Esophagus (tissue), 2 donors: Measurements from ENCODE around the gene CACNG8. TPM values are rescaled to one million over a fixed set of nuclear protein-coding genes. Genes with fewer than 3 reads are reported as not detected.
"Not testable (repeated sequence)": the region's sequence is repeated elsewhere in the genome, so short reads cannot be mapped to it uniquely, and the experiment has no call there.

Experiments used
- H3K27ac ChIP-seq, 2 donors: one replicate each; pipeline ENCODE4 v1.5.1; 2013; ENCODE audit warnings: low read depth in 2 of 2, mild to moderate bottlenecking in 2 of 2, inconsistent platforms in 1 of 2, low read length in 1 of 2, moderate library complexity in 1 of 2
- H3K27me3 ChIP-seq, 2 donors: one replicate each; pipeline ENCODE4 v1.6.1; 2013; ENCODE audit warnings: low read length in 2 of 2, control low read depth in 1 of 2, mild to moderate bottlenecking in 1 of 2; ENCODE audit not compliant: insufficient read depth in 2 of 2, control insufficient read depth in 1 of 2
- H3K36me3 ChIP-seq, 2 donors: one replicate each; pipeline ENCODE4 v1.6.1; 2013; ENCODE audit warnings: low read length in 1 of 2; ENCODE audit not compliant: control insufficient read depth in 2 of 2, insufficient read depth in 2 of 2
- H3K4me1 ChIP-seq, 2 donors: one replicate each; pipeline ENCODE4 v1.6.1; 2013; ENCODE audit warnings: low read length in 1 of 2; ENCODE audit not compliant: control insufficient read depth in 2 of 2, insufficient read depth in 2 of 2
- H3K4me3 ChIP-seq, 2 donors: one replicate each; pipeline ENCODE4 v1.5.1; 2013; ENCODE audit warnings: low read length in 2 of 2, mild to moderate bottlenecking in 2 of 2, low read depth in 1 of 2, moderate library complexity in 1 of 2
- H3K9me3 ChIP-seq, 2 donors: one replicate each; pipeline ENCODE4 v1.6.1; 2013; ENCODE audit warnings: mild to moderate bottlenecking in 2 of 2, low read depth in 1 of 2, low read length in 1 of 2, moderate library complexity in 1 of 2; ENCODE audit not compliant: control insufficient read depth in 2 of 2, insufficient read depth in 1 of 2
- WGBS, 2 donors: extraction: QIAGEN DNeasy Blood & Tissue Kit; methylation state at CpG; one replicate each; pipeline ENCODE4 v1.1.7; 2013; 5-methylcytosine and 5-hydroxymethylcytosine counted together
- polyA plus RNA-seq, 2 donors: library from polyadenylated mRNA; stranded (reverse); fragments of 200-250 nt; gene quantifications; one replicate each; pipeline ENCODE4 v1.2.3, GENCODE V29; 2013
- donor health status: healthy with polysubstance abuse.
- donor health status: Bipolar disorder and iron deficiency.

Gene CACNG8
- polyA plus RNA-seq, 2 donors = 0.01 to 0.04 TPM

DNA sequence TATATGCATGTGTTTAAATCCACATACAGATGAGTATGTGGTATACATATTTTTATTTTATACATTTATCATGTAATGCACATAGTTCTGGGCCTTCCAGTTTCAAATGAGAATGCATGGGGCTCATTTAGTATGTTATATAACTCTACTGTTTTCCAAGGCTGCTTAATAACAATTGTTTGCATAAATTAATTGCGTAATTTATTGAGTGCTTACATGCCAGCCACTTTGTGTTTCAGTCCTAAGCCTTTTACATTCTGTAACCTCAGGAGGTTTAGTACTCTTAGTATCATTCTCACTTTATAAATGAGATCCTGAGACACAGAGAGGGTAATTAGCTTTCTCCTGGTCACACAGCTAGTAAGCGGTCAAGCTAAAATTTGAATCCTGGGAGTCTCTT, 16.7 kb upstream of the CACNG8 start:
- no peaks in the 10 kb centered on the region for H3K4me1 ChIP-seq
- H3K36me3 ChIP-seq = no peaks in the 10 kb centered on the region
- H3K9me3 ChIP-seq = peaks cover 0 to 7% of the 10 kb centered on the region in 2 donors
- H3K4me3 ChIP-seq = no peak overlapping the region
- WGBS, 2 donors = 95 to 96% methylated on average over 2 of the region's 2 CpGs
- H3K27me3 ChIP-seq = no peaks in the 10 kb centered on the region
- no peak overlapping the region for H3K27ac ChIP-seq

DNA sequence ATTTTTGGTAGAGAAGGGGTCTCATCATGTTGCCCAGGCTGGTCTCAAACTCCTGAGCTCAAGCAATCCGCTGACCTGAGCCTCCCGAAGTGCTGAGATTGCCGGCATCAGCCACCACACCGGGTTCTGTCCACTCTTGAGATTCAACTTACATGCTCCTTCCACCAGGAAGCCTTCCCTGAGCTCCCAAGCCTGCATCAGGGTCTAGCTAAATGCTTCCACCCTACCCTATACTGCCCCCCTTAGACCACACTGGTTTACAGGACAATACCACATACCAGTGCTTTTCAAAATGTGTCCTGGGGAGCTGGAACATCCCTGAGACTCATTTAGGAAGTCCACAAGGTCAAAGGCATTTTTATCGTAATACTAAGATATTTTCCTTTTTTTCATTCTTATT, 15.1 kb upstream of the CACNG8 start:
- Histone ChIP-seq H3K4me1 (no peaks in the 10 kb centered on the region), H3K27me3 (no peaks in the 10 kb centered on the region), H3K36me3 (no peaks in the 10 kb centered on the region), H3K4me3 (no peak overlapping the region), H3K9me3 (peaks cover 0 to under 1% of the 10 kb centered on the region in 2 donors), H3K27ac (no peak overlapping the region)
- 63 to 71% methylated on average over 5 of the region's 5 CpGs for WGBS, 2 donors

DNA sequence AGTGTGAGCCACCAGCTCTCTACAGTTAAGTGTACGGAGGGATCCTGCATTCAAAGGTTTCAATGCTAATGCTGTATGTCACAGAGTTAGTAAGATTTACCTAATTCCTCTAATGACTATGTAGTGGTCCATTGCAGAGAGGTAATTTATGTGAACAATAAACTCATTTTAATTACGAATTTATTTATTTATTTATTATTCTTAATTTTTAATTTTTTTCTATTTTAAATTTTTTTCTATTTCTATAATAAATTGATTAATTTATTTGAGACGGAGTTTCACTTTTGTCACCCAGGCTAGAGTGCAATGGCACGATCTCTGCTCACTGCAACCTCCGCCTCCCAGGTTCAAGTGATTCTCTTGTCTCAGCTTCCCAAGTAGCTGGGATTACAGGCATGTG, 14.1 kb upstream of the CACNG8 start:
- not testable (repeated sequence) for H3K9me3 ChIP-seq, H3K27me3 ChIP-seq, H3K36me3 ChIP-seq, H3K27ac ChIP-seq, H3K4me1 ChIP-seq, H3K4me3 ChIP-seq
- 80 to 81% methylated on average over 5 of the region's 5 CpGs for WGBS, 2 donors

DNA sequence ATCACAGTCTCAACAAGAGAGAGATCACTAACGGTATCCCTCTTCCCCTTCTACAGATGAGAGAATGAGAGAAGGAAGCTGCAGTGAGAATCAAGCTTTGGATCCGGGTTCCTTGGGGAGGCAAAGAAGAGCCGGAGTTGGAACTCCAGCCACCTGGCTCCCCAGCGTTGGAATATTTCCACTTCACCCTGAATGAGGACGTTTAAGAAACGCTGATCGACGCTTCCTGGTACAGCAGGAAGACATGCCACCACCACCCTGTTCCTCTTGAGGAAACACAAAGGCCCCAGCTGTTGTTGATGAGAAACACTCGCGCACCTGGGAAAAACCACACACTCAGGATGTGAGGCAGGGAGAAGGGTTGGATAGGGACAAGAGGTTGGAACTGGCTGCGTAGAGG, 11.3 kb upstream of the CACNG8 start:
- Histone ChIP-seq H3K4me3 (no peak overlapping the region), H3K36me3 (no peaks in the 10 kb centered on the region), H3K27ac (no peak overlapping the region), H3K4me1 (no peaks in the 10 kb centered on the region), H3K27me3 (no peaks in the 10 kb centered on the region), H3K9me3 (no peaks in the 10 kb centered on the region)
- 46 to 55% methylated on average over 11 of the region's 11 CpGs for WGBS, 2 donors

DNA sequence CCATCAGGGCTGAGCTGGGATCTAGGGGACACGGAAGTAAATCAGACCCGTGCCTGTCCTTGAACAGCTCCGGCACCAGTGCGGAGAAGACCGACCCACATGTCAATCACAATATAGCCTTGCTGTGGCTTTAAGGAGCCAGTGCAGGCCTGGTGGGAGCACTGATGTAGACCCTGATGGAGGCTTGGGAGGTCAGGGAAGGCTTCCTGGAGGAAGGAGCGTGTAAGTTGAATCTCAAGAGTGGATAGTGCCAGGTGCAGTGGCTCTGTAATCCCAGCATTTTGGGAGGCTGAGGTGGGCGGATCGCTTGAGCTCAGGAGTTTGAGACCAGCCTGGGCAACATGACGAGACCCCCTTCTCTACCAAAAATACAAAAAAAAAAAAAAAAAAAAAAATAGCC, 10.8 kb upstream of the CACNG8 start:
- Histone ChIP-seq H3K4me1 (no peaks in the 10 kb centered on the region), H3K27ac (no peak overlapping the region), H3K4me3 (no peak overlapping the region), H3K27me3 (no peaks in the 10 kb centered on the region), H3K36me3 (no peaks in the 10 kb centered on the region), H3K9me3 (no peaks in the 10 kb centered on the region)
- 77 to 83% methylated on average over 9 of the region's 9 CpGs for WGBS, 2 donors

DNA sequence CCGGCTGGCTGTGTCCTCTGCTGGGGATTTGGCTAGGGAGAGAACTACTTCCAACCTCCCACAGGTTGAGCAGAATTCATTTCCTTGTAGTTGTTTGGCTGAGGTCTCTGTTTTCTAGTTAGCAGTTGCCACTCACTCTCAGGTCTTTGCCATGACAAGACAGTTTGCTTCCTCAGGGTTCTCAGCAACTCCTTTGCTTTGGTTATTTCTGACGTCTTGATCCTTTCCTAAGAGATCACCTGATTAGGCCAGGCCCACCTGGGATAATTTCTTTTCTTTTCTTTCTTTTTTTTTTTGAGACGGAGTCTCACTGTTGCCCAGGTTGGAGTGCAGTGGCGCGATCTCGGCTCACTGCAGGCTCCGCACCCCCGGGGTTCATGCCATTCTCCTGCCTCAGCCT, 9.4 kb upstream of the CACNG8 start:
- Histone ChIP-seq H3K27ac (no peak overlapping the region), H3K9me3 (peaks cover 0 to 3% of the 10 kb centered on the region in 2 donors), H3K36me3 (no peaks in the 10 kb centered on the region), H3K4me1 (no peaks in the 10 kb centered on the region), H3K27me3 (no peaks in the 10 kb centered on the region), H3K4me3 (no peak overlapping the region)
- WGBS, 2 donors = 89 to 93% methylated on average over 8 of the region's 8 CpGs

DNA sequence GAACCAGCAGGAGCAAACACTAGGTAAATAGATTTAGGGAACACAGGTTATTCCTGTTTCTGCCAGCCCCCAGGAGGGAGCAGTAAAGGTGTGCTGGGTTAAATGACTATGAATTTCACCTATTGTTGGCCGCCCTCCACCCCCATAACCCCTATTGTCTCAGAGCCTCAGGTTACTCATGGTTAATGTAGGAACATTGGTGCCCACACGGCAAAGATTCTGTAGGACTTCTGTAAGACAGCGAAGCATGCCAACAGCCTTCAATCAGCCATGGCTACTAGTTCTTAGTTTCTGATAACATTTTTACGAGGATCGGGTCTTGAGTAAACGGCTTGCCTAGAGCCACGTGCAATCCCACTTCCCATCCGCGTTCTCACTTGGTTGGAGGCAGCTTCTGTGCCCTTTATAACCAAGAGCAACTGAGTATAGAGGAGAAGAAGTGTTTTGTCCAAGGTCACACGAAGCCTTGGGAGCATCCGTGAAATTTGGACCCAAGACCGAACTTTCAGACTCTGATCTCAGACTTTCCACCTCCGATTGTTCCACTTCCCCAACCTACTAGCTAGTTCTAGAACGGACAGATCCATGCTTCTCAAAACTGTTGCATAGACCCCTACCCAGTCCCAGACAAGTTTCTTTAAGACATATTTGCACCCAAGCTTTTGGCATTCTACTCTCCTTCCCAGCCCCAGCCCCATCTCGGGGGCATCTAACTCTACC, 5.1 kb upstream of the CACNG8 start:
- Histone ChIP-seq H3K9me3 (peaks cover 0 to 4% of the 10 kb centered on the region in 2 donors), H3K4me3 (no peak overlapping the region), H3K36me3 (no peaks in the 10 kb centered on the region), H3K27me3 (peaks cover 0 to 17% of the 10 kb centered on the region in 2 donors), H3K4me1 (no peaks in the 10 kb centered on the region), H3K27ac (no peak overlapping the region)
- 4 to 6% methylated on average over 15 of the region's 15 CpGs for WGBS, 2 donors

DNA sequence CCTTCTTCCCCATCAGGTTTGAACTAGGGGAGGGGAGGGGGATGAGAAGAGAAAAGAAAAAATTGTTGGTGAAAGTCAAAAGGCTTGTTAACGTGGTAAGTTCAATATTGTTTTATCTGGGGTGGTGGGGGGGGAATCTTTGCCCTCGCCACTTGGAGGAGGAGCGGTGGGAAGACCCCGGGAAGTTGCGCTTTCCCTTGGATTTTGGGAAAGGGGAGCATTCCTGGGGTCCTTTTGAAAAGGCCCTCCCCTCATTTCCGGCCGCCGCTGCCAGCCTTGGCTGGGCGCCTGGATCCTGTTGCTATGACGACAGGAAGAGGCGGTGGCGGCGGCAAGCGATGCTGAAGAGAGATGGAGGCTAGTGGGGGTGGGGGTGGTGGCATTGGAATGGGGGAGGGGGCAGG, 4.6 kb upstream of the CACNG8 start:
- Histone ChIP-seq H3K36me3 (no peaks in the 10 kb centered on the region), H3K27ac (no peak overlapping the region), H3K4me1 (peaks cover 0 to 2% of the 10 kb centered on the region in 2 donors), H3K9me3 (peaks cover 0 to 4% of the 10 kb centered on the region in 2 donors), H3K4me3 (no peak overlapping the region), H3K27me3 (peaks cover 0 to 21% of the 10 kb centered on the region in 2 donors)
- WGBS, 2 donors = 3 to 5% methylated on average over 10 to 14 of the region's 14 CpGs

DNA sequence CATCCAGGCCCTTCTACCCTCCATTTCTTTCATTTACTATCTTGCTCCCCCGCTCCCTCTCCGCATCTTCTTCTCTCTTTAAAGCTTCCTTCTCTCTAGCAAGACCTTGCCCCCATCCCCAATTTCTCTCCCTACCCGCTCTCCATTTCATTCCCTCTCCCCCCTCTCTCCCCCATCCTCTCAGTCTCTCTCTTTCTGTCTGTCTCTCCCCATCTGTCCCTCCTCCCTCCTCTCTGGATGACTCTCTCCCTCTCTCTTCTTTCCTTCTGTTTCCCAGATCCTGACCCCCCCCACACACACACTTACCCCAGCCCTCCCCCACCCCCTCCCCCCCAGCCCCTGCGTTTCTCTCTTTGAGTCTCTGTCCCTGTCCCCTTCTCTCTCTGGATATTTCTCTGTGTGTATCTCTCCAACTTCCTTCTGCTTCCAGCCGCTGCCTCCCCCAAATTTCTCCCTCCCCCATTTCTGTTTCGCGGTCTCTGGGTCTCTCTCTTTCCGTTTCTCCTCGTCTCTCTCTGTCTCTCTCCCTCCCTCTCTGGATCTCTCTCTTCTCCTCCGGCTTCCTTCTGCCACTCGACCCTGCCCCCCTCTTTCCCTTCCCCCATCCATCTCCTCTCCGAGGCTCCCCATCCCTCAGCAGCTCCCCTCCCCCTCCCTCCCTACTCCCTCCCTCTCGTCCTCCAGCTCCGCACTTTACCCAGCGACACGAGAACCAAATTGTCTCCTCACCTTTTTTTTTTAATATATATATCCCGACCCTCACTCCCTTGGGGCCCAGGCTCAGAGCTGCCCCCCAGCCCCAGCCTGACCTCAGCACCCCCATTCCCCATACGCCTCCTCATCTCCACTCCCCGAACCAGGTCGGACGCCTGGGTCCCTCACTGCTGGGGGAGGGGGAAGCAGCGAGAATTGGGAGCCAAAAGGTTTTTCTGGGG, 3.6 kb upstream of the CACNG8 start:
- 3 to 5% methylated on average over 22 of the region's 22 CpGs for WGBS, 2 donors
- Histone ChIP-seq H3K36me3 (no peaks in the 10 kb centered on the region), H3K27me3 (peaks cover 2 to 25% of the 10 kb centered on the region in 2 donors), H3K4me1 (peaks cover 0 to 3% of the 10 kb centered on the region in 2 donors), H3K27ac (no peak overlapping the region), H3K4me3 (no peak overlapping the region), H3K9me3 (peaks cover 0 to 4% of the 10 kb centered on the region in 2 donors)
